Jurkat, Clone E6-1 (cell line): Measurements from ENCODE around the gene SLC45A1.
"Not testable (repeated sequence)": the region's sequence is repeated elsewhere in the genome, so short reads cannot be mapped to it uniquely, and the experiment has no call there.

Source experiments
- DNase-seq: peaks from one replicate; pipeline ENCODE4 v3.0.0-alpha.2; 2011; ENCODE audit warnings: low read depth, low spot score
- H3K4me3 ChIP-seq: 2 replicates; pipeline ENCODE4 v1.5.1; 2011; ENCODE audit warnings: mild to moderate bottlenecking, low read length, control low read depth, moderate library complexity

Gene SLC45A1

GRCh38 chr1:8378178-8378577 lies 60.3 kb downstream of the SLC45A1 start:
- no peak for DNase-seq
- H3K4me3 ChIP-seq: no peak overlapping the region

DNA sequence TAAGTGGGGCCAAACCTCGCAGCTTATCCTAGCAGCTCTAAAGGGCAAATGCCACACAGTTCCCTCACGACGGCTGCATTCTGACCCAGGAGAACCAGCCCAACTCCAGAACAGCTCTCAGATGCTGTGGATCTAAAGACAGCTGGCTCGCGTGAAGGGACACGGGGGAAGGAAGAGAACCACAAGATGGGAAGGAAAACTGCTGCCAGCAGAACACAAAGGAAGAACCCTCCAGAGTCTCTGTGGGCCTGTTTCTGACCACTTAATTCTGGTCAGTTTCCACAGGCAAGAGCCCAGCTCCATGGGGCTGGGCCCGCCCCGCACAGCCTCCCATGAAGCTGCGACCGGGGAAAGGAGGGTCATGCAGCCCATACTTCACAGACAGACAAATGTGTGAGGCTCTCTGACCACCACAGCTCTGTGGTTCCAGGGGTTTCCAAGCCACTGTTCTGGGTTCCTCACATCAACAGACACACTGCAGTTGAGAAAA lies 61.1 kb downstream of the SLC45A1 start:
- DNase-seq: no peak

GRCh38 chr1:8379513-8380186 lies 61.7 kb downstream of the SLC45A1 start:
- no peak for DNase-seq
- H3K4me3 ChIP-seq: no peak overlapping the region

More for the DNA sequence above, 61.1 kb downstream of the SLC45A1 start:
- no peak overlapping the region for H3K4me3 ChIP-seq

- DNase-seq, H3K4me3 ChIP-seq: not testable (repeated sequence)
Observed at GRCh38 chr1:8380310-8380709, 62.4 kb downstream of the SLC45A1 start.

DNA sequence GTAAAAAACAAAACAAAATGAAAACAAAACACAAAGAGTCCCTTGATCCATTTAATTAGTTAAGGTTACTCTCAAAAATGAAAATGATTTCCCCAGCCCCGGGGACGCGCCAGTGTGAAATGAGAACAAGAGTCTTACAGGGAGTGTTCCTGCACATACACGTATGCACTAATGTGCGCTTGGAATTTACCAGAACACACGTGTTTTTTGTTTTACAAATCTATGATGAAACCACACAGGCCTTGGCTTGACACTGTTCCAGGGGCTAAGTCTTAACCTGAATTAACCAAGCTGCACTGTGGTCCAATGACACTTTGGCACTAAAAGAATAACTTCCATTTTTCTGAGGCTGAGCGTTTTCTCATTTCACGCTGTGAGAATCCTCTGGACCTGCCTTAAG lies 63.7 kb downstream of the SLC45A1 start:
- no peak overlapping the region for H3K4me3 ChIP-seq
- no peak for DNase-seq

GRCh38 chr1:8382051-8382505 lies 64.2 kb downstream of the SLC45A1 start:
- DNase-seq: no peak
- no peak overlapping the region for H3K4me3 ChIP-seq

- DNase-seq: no peak
- no peak overlapping the region for H3K4me3 ChIP-seq
Observed at GRCh38 chr1:8382608-8383505, 64.9 kb downstream of the SLC45A1 start.

DNA sequence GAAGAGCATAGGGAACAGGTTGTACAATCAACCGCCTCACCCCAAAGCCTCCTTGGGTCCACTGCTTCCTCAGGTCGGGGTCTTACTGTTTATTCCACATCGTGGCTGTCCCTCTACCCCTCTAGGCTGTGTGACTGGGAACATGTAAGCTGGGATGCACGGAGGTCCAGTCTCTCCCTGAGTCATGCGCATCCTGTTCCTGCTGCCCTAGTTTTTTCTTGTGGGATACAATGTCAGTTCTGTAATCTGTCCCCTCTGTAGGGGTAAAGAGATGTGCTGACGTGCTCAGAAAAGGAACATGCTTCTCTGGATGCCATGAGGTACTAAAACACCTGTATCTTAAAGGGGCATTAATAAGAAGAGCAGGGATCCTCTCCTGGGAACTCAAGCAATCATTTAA lies 66.2 kb downstream of the SLC45A1 start:
- no peak overlapping the region for H3K4me3 ChIP-seq
- no peak for DNase-seq

GRCh38 chr1:8384577-8384976 lies 66.7 kb downstream of the SLC45A1 start:
- no peak for DNase-seq
- no peak overlapping the region for H3K4me3 ChIP-seq

GRCh38 chr1:8386247-8386646 lies 68.3 kb downstream of the SLC45A1 start:
- H3K4me3 ChIP-seq: no peak overlapping the region
- DNase-seq: no peak

- no peak for DNase-seq
Observed at GRCh38 chr1:8388732-8389562, 71.0 kb downstream of the SLC45A1 start.

DNA sequence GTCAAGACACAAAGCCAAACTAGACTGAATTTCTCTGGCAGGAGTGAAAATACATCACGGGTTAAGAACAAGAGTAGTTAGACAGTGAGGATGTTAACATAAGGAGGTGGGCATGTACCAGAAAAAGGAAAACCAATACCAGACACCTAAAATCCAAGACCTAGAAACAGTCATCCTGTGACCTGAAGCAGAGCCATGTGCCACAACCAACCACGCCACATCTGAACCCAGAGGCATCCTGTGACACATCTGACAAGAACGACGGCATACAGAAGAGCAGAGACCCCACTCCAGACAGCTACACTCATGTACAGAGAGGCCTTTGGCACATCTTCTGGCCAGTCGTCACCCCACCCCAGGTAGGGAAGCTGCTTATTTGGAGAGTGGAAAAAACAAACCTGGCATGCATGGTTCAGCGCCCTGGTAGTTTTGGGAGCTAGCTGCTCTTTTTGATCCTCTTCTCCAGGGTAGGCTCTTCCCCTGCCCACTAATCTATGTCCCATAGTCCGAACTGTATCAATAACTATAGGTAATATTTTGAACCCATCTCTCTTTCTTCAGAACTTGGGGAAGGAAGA lies 72.1 kb downstream of the SLC45A1 start:
- no peak overlapping the region for H3K4me3 ChIP-seq
- no peak for DNase-seq

More at GRCh38 chr1:8388732-8389562, 71.0 kb downstream of the SLC45A1 start:
- no peak overlapping the region for H3K4me3 ChIP-seq

- no peak overlapping the region for H3K4me3 ChIP-seq
- DNase-seq: no peak
Observed at GRCh38 chr1:8390707-8391106, 72.8 kb downstream of the SLC45A1 start.

GRCh38 chr1:8392522-8392921 lies 74.6 kb downstream of the SLC45A1 start:
- DNase-seq: no peak
- no peak overlapping the region for H3K4me3 ChIP-seq
